HepG2 (cell line): ENCODE results near the gene WDR7. TPM values are rescaled to one million over a fixed set of nuclear protein-coding genes. Genes with fewer than 3 reads are reported as not detected.

Source experiments
- ATAC-seq: fragments of 200-7000 bp; cut with Tn5 transposase; 3 replicates; pipeline ENCODE4 v1.9.1; 2020; ENCODE audit warnings: mild to moderate bottlenecking, moderate library complexity
- BruUV-seq: library from RNA; stranded (reverse); fragments of 400-500 nt; replicated peaks from 2 replicates; lab custom pipeline; 2021; lab: Mats Ljungman, UMichigan
- CTCF ChIA-PET: fragments of 300-600 bp; formaldehyde crosslinking; extraction: SDS; loops from one replicate; lab custom pipeline; 2021; ENCODE audit warnings: low total read pairs, inconsistent platforms, low intra/inter-chr PET ratio; lab: Yijun Ruan, JAX
- POLR2A ChIA-PET: fragments of 350-600 bp; sonication (Branson Sonifier 250); formaldehyde crosslinking; loops from one replicate; lab custom pipeline; 2020; ENCODE audit warnings: antibody characterized with exemption, inconsistent platforms; lab: Yijun Ruan, JAX
- DNase-seq: peaks from one replicate; pipeline ENCODE4 v3.0.0-alpha.2; 2015; ENCODE audit warnings: low spot score
- FAIRE-seq: peaks from 3 replicates; lab custom pipeline; 2011; peaks lifted over from hg19 to GRCh38; lab: Jason Lieb, UNC
- H2AFZ ChIP-seq: one replicate; pipeline ENCODE4 v1.6.1; 2011; ENCODE audit warnings: low read length, inconsistent platforms
- H3K27ac ChIP-seq: fragments of 300-600 bp; 3 replicates; pipeline ENCODE4 v1.8.0; 2011; ENCODE audit warnings: mixed run types, mild to moderate bottlenecking, mixed read lengths, low read length, inconsistent platforms; ENCODE audit not compliant: insufficient read depth; ENCODE audit errors: extremely low read length
- H3K27me3 ChIP-seq, 2 experiments: fragments of 200-600 bp in 1 of 2; 2 replicates in 1 of 2; 3 replicates in 1 of 2; pipeline versions ENCODE4 v1.6.0 to v1.8.0; 2011; ENCODE audit warnings: low read length in 2 of 2, mild to moderate bottlenecking in 2 of 2, moderate library complexity in 2 of 2, inconsistent platforms in 1 of 2; ENCODE audit not compliant: insufficient read depth in 2 of 2, control insufficient read depth in 1 of 2
- H3K36me3 ChIP-seq, 2 experiments: fragments of 200-600 bp in 1 of 2; replicated peaks in 1 of 2; 2 replicates in 1 of 2; 3 replicates in 1 of 2; pipeline versions ENCODE4 v1.5.1 to v1.8.0; 2011; ENCODE audit warnings: low read length in 2 of 2, inconsistent platforms in 1 of 2; ENCODE audit not compliant: insufficient read depth in 2 of 2, control insufficient read depth in 1 of 2
- H3K4me1 ChIP-seq: 2 replicates; pipeline ENCODE4 v1.5.1; 2012; ENCODE audit warnings: low read length, inconsistent platforms; ENCODE audit not compliant: insufficient read depth
- H3K4me2 ChIP-seq: 2 replicates; pipeline ENCODE4 v1.6.0; 2011; ENCODE audit warnings: low read depth, low read length, inconsistent platforms
- H3K4me3 ChIP-seq, 3 experiments: fragments of 200-600 bp in 1 of 3; sonication (generic), shearing (Covaris generic) in 1 of 3; replicated peaks in 1 of 3; 2 replicates each; pipeline ENCODE4 v1.5.1; 2011 to 2016; ENCODE audit warnings: low read length in 3 of 3, inconsistent platforms in 2 of 3, low read depth in 2 of 3, mild to moderate bottlenecking in 2 of 3, control low read depth in 1 of 3, mixed read lengths in 1 of 3; ENCODE audit not compliant: insufficient read depth in 1 of 3
- H3K79me2 ChIP-seq: one replicate; pipeline ENCODE4 v1.6.1; 2011; ENCODE audit warnings: low read length, inconsistent platforms; ENCODE audit not compliant: insufficient read depth
- H3K9ac ChIP-seq: 2 replicates; pipeline ENCODE4 v1.6.0; 2011; ENCODE audit warnings: mild to moderate bottlenecking, low read depth, low read length, inconsistent platforms; ENCODE audit not compliant: insufficient read depth
- H3K9me3 ChIP-seq: 2 replicates; pipeline ENCODE4 v1.5.1; 2012; ENCODE audit warnings: mild to moderate bottlenecking, low read length
- H4K20me1 ChIP-seq: 2 replicates; pipeline ENCODE4 v1.6.0; 2011; ENCODE audit warnings: inconsistent platforms, mild to moderate bottlenecking, low read length, moderate library complexity; ENCODE audit not compliant: insufficient read depth
- AGO2 ChIP-seq: fragments of 200-400 bp; formaldehyde crosslinking; optimal IDR thresholded peaks from 2 replicates; pipeline ENCODE3; 2017; ENCODE audit warnings: mild to moderate bottlenecking, low read depth, low read length, moderate library complexity
- NFRKB ChIP-seq: fragments of 450-650 bp; IDR thresholded peaks from 2 replicates; pipeline ENCODE4 v1.6.1; 2017
- PPARG ChIP-seq: conservative IDR thresholded peaks from 2 replicates; pipeline ENCODE4 v1.6.1; 2016; ENCODE audit warnings: missing biosample characterization, missing genetic modification reagents
- SMARCC2 ChIP-seq: fragments of 450-650 bp; IDR thresholded peaks from 2 replicates; pipeline ENCODE4 v1.6.1; 2017; ENCODE audit warnings: antibody characterized with exemption, mild to moderate bottlenecking
- SNAPC4 ChIP-seq: sonication (generic); formaldehyde crosslinking; IDR thresholded peaks from 2 replicates; pipeline ENCODE4 v1.4.0; 2020; ENCODE audit warnings: mild to moderate bottlenecking, missing genetic modification reagents
- STAG1 ChIP-seq: sonication (generic); formaldehyde crosslinking; IDR thresholded peaks from 2 replicates; pipeline ENCODE4 v1.4.0; 2020; ENCODE audit warnings: missing genetic modification reagents
- ZHX2 ChIP-seq, 2 experiments: sonication (generic) in 1 of 2; formaldehyde crosslinking in 1 of 2; IDR thresholded peaks; 2 replicates each; pipeline versions ENCODE4 v1.6.1 to v1.9.0; 2014 to 2022; ENCODE audit warnings: antibody characterized with exemption in 1 of 2, borderline replicate concordance in 1 of 2, inconsistent platforms in 1 of 2, low read depth in 1 of 2, missing genetic modification reagents in 1 of 2
- ZNF18 ChIP-seq: sonication (generic); formaldehyde crosslinking; IDR thresholded peaks from 2 replicates; pipeline ENCODE4 v1.8.0; 2022; ENCODE audit warnings: mild to moderate bottlenecking, missing genetic modification reagents; ENCODE audit not compliant: insufficient replicate concordance
- ZNF317 ChIP-seq: sonication (generic); formaldehyde crosslinking; IDR thresholded peaks from 2 replicates; pipeline ENCODE4 v1.5.0; 2020; ENCODE audit warnings: mild to moderate bottlenecking, missing genetic modification reagents
- WGBS: methylation state at CpG from one replicate; pipeline ENCODE4 v1.1.6; 2017; ENCODE audit warnings: low lambda C conversion rate; 5-methylcytosine and 5-hydroxymethylcytosine counted together
- in situ Hi-C: cut with HindIII; loops from 2 replicates; pipeline ENCODE4 v1.10.0; 2017; ENCODE audit warnings: low pct_unique_long_range_greater_than_20kb; ENCODE audit not compliant: extremely low pct_ligation_motif_present
- intact Hi-C: fragments of 100-400 bp; cut with micrococcal nuclease; formaldehyde crosslinking; loops from one replicate; pipeline ENCODE4 v1.10.0; 2022; ENCODE audit not compliant: unreplicated experiment
- polyA plus RNA-seq, 8 experiments: library from polyadenylated mRNA; depleted of rRNA in 3 of 8; stranded (reverse) in 7 of 8; unstranded in 1 of 8; fragments of >200 nt; fragmentation: Illumina TruSeq in 4 of 8; extraction: Trizol in 4 of 8; gene quantifications; 2 replicates each; pipeline versions ENCODE4 v1.2.1 to v1.2.3, GENCODE V29; 2011 to 2016; ENCODE audit warnings: low read depth in 4 of 8, missing spikeins in 1 of 8, mixed read lengths in 1 of 8; ENCODE audit not compliant: insufficient read depth in 1 of 8
- total RNA-seq, 5 experiments: library from RNA; depleted of rRNA; stranded (reverse); fragments of >200 nt; fragmentation: Illumina TruSeq; extraction: Trizol; gene quantifications; 2 replicates each; pipeline ENCODE4 v1.2.3, GENCODE V29; 2016; ENCODE audit warnings: low read depth in 1 of 5

WDR7 gene
- total and polyA plus RNA-seq, 2 of the 13 experiments (the other 11 are each of a cell fraction or from before 2014, with no cell fraction given), result 2.0 to 7.8 TPM

- WGBS, result 58% methylated on average over 4 of the region's 4 CpGs
- Histone ChIP-seq H3K79me2 (no peaks in the 10 kb centered on the region), H3K9ac (no peak overlapping the region), H3K4me3 (no peak overlapping the region), H3K9me3 (no peaks in the 10 kb centered on the region), H3K4me1 (no peaks in the 10 kb centered on the region), H3K27ac (no peak overlapping the region), H4K20me1 (no peaks in the 10 kb centered on the region), H3K4me2 (no peak overlapping the region), H3K36me3 (no peaks in the 10 kb centered on the region), H3K27me3 (no peaks in the 10 kb centered on the region), H2AFZ (no peak overlapping the region)
- in situ Hi-C loops (no loop called here), intact Hi-C loops (no loop called here)
- ATAC-seq (peak; percentile 50; the same call in 2 of the 3 replicates), DNase-seq (no peak), FAIRE-seq (no peak)
- no TSS peak for BruUV-seq
- ChIA-PET CTCF (no interaction called here), POLR2A (no interaction called here)
- TF ChIP-seq ZNF18 (no peak), STAG1 (CRISPR knock-in tag) (peak; percentile 36; the same call in 1 of the 2 replicates), ZNF317 (no peak), SNAPC4 (CRISPR knock-in tag) (no peak), NFRKB (no peak), PPARG (CRISPR knock-in tag) (no peak), AGO2 (no peak), ZHX2 (IDR thresholded peaks at IDR 0.05; ENCODE audit: low read depth) (no peak), ZHX2 (CRISPR knock-in tag; IDR thresholded peaks at IDR 0.05; ENCODE audit: borderline replicate concordance) (no peak), SMARCC2 (no peak)
These were observed 344.5 kb downstream of the WDR7 start for GRCh38 chr18:56995579-56996188.
